Left ventricle myocardium inferior (tissue), 1 donor: Measurements from ENCODE around the gene NOD1. TPM values are rescaled to one million over a fixed set of nuclear protein-coding genes. Genes with fewer than 3 reads are reported as not detected.

Experiments
- DNase-seq: peaks from one replicate; pipeline ENCODE4 v3.0.0-alpha.2; 2020
- H3K27ac ChIP-seq: fragments of 200-600 bp; replicated peaks from 2 replicates; pipeline ENCODE4 v1.8.0; 2021
- H3K27me3 ChIP-seq: fragments of 200-600 bp; 2 replicates; pipeline ENCODE4 v1.8.0; 2021; ENCODE audit warnings: low read depth
- H3K36me3 ChIP-seq: fragments of 200-600 bp; 2 replicates; pipeline ENCODE4 v1.8.0; 2021
- H3K4me1 ChIP-seq: fragments of 200-600 bp; 2 replicates; pipeline ENCODE4 v1.8.0; 2021
- H3K4me3 ChIP-seq: fragments of 200-600 bp; 2 replicates; pipeline ENCODE4 v1.8.0; 2021; ENCODE audit warnings: mild to moderate bottlenecking, moderate library complexity
- H3K9me3 ChIP-seq: fragments of 200-600 bp; replicated peaks from 2 replicates; pipeline ENCODE4 v1.8.0; 2021
- intact Hi-C: fragments of 100-400 bp; cut with micrococcal nuclease; formaldehyde crosslinking; loops from one replicate; pipeline ENCODE4 v1.11.0; 2022
- total RNA-seq: library from RNA; stranded (reverse); fragmentation: NEBNext Ultra II Directional; extraction: Animal tissue kit (Norgen Biotek cat#: 25700); gene quantifications from one replicate; pipeline ENCODE4 v1.2.1, GENCODE V29; 2021
- TF ChIP-seq, protein P1 (sequence below): fragments of 200-600 bp; IDR thresholded peaks from 2 replicates; pipeline ENCODE4 v1.8.0; 2021; ENCODE audit warnings: antibody characterized with exemption, mild to moderate bottlenecking, borderline replicate concordance
- donor health status: DM: no; HTN: yes; CAD: no; lungs with severe emphysema.

NOD1 gene
- total RNA-seq, 1 donor from 2014 or later, result 7.0 TPM

DNA sequence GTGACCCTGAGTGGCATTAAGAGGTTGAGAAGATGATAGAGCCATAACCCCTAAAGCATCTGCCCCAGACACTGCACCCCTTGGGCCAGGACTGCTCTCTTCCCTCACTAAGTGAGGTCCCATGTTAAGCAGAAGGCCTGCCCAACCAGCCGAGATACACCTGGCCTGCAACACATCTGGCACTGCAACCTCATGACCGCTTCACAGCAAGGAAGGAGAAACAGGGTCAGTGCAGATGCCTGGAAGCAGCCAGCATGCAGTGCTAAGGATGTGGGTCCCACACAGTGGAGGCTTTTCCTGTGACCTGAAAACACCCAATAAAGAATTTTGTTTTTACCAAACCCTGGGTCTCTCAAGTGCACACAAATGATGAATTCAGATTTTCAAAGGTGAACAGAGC, 7.4 kb downstream of the NOD1 start:
- TF ChIP-seq, protein P1, sequence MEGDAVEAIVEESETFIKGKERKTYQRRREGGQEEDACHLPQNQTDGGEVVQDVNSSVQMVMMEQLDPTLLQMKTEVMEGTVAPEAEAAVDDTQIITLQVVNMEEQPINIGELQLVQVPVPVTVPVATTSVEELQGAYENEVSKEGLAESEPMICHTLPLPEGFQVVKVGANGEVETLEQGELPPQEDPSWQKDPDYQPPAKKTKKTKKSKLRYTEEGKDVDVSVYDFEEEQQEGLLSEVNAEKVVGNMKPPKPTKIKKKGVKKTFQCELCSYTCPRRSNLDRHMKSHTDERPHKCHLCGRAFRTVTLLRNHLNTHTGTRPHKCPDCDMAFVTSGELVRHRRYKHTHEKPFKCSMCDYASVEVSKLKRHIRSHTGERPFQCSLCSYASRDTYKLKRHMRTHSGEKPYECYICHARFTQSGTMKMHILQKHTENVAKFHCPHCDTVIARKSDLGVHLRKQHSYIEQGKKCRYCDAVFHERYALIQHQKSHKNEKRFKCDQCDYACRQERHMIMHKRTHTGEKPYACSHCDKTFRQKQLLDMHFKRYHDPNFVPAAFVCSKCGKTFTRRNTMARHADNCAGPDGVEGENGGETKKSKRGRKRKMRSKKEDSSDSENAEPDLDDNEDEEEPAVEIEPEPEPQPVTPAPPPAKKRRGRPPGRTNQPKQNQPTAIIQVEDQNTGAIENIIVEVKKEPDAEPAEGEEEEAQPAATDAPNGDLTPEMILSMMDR, result no peak
- no peak for DNase-seq
- H3K4me1 ChIP-seq, result peaks cover 100% of the 10 kb centered on the region
- H3K9me3 ChIP-seq, result no peaks in the 10 kb centered on the region
- H3K27ac ChIP-seq, result peak overlapping the region; percentile 98
- no peaks in the 10 kb centered on the region for H3K27me3 ChIP-seq
- H3K4me3 ChIP-seq, result peak overlapping the region; percentile 41
- intact Hi-C loops, result no loop called here
- no peaks in the 10 kb centered on the region for H3K36me3 ChIP-seq

DNA sequence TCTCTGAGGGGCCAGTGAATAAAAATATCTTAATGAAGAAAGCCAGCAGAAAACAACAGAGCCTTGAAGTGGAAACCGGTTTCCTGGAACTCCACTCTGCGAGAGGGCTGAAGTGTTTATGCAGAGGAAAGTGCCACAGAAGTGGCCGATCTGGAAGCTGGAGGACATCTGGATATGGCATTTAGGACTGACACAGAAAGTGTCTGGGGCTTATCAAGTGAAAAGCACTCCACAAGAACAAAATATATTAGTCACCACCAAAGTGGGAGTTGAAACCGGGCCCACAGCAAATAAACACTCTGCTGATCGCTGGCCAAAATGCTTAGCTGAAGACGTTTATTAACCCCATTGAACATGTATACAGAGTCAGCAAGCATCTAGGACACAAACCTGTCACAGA, 7.8 kb downstream of the NOD1 start:
- TF ChIP-seq, protein P1, result no peak
- intact Hi-C loops, result no loop called here
- DNase-seq, result no peak
- Histone ChIP-seq H3K4me3 (peak overlapping the region; percentile 41), H3K9me3 (no peaks in the 10 kb centered on the region), H3K27me3 (no peaks in the 10 kb centered on the region), H3K36me3 (no peaks in the 10 kb centered on the region), H3K4me1 (peaks cover 100% of the 10 kb centered on the region), H3K27ac (peak overlapping the region; percentile 98)

DNA sequence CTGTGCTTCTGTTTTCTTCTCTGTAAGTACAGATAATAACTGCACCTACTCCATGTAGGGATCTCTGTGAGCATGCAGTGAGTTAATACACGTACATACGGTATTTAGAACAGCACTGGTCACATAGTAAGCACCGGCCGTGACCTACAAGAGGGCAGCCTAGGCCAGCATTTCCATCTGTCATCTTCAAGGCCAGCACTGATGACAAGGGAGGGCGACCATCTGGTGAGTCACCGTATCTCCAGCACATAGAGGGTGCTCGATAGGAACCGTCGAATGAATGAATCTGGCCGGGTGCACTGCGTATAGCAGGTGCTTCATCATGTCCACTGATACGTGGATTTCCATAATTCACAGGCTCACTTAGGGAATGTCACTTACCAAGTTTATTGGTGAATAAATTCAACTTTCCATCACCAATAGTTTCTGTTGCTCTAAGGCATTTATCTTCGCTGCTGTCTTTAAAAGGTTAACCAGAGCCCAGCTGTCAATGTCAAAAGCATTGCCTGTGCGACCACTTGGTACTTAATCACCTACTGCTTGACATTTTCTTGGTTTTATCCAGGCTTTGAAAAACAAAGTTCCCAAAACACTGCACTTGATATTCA, 8.3 kb downstream of the NOD1 start:
- peak; percentile 48 for DNase-seq
- H3K9me3 ChIP-seq, result no peaks in the 10 kb centered on the region
- peaks cover 100% of the 10 kb centered on the region for H3K4me1 ChIP-seq
- H3K36me3 ChIP-seq, result no peaks in the 10 kb centered on the region
- TF ChIP-seq, protein P1, result no peak
- intact Hi-C loops, result no loop called here
- H3K27ac ChIP-seq, result peak overlapping the region; percentile 98
- peak overlapping the region; percentile 41 for H3K4me3 ChIP-seq
- H3K27me3 ChIP-seq, result no peaks in the 10 kb centered on the region

DNA sequence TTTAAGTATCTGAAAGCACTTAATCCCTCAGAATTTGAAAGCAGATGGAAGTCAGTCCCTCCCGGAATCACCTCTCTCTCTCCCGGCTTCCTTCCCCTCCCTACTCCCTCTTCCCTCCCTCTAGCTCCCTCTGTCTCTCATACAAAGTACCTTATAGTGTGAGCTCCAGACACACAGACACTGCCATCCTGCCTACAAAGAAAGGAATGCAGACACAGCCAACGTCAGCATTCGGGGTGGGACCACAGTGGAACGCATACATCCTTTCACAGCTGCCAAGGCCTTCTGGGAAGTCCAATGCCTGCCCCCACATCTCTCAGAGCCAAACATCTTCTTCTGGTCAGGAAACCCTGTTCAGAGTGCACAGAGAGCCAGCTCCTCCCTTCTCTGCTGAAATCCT, 9.3 kb downstream of the NOD1 start:
- Histone ChIP-seq H3K9me3 (no peaks in the 10 kb centered on the region), H3K4me3 (peak overlapping the region; percentile 41), H3K27ac (peak overlapping the region; percentile 98), H3K36me3 (no peaks in the 10 kb centered on the region), H3K4me1 (peaks cover 100% of the 10 kb centered on the region), H3K27me3 (no peaks in the 10 kb centered on the region)
- peak; percentile 77 for DNase-seq
- TF ChIP-seq, protein P1, result peak; percentile 59
- intact Hi-C loops, result no loop called here

DNA sequence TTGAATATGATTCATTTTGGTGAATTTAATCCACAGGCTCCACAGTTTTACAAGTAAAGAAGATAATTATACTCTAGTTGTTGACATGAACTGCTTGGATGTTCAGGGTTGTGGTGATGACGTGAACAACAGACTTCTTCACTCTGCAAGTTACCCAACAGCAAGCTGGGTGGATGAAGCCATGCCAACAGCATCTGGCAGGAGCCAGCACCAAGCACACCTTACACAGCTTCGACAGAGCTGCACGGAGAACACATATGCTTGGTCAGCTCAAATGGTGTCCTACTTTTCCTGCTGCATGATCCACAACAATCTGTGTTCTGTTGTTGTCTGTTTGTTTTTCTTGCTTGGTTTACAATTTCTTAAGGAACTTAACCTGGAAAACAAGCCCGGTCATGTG, 9.8 kb downstream of the NOD1 start:
- no peaks in the 10 kb centered on the region for H3K27me3 ChIP-seq
- intact Hi-C loops, result no loop called here
- peak overlapping the region; percentile 41 for H3K4me3 ChIP-seq
- H3K27ac ChIP-seq, result peak overlapping the region; percentile 98
- no peaks in the 10 kb centered on the region for H3K36me3 ChIP-seq
- TF ChIP-seq, protein P1, result no peak
- H3K4me1 ChIP-seq, result peaks cover 100% of the 10 kb centered on the region
- H3K9me3 ChIP-seq, result no peaks in the 10 kb centered on the region
- no peak for DNase-seq

DNA sequence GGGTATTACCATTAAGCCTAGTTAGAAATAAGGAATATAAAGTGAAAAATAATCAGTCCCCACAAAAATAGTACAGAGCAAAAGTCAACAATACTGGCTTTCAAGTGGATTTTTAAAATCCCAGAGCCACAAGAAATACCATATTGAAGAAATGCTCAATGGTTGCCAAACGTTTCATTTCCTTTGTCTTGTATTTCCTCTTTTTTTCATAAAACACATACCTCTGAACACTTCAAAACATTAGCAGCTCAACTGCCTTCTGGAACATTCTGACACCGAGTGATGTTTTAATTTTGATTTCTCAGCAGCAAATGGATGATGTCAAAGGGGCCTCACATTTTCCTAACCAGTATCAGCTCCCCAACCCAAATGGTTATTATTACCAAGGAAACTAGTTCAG, 10.5 kb downstream of the NOD1 start:
- Histone ChIP-seq H3K4me1 (peaks cover 100% of the 10 kb centered on the region), H3K9me3 (no peaks in the 10 kb centered on the region), H3K27me3 (no peaks in the 10 kb centered on the region), H3K36me3 (no peaks in the 10 kb centered on the region), H3K4me3 (no peak overlapping the region), H3K27ac (peak overlapping the region; percentile 98)
- TF ChIP-seq, protein P1, result no peak
- DNase-seq, result no peak
- intact Hi-C loops, result no loop called here
